IMR-90 (cell line): ENCODE data around the gene MYLK4. TPM values are rescaled to one million over a fixed set of nuclear protein-coding genes. Genes with fewer than 3 reads are reported as not detected.

ENCODE experiments used
- ATAC-seq: fragments of 200-7000 bp; cut with Tn5 transposase; 2 replicates; pipeline ENCODE4 v1.9.1; 2020; ENCODE audit warnings: low read depth, mild to moderate bottlenecking, moderate library complexity
- BruUV-seq: library from RNA; stranded (reverse); fragments of 400-500 nt; replicated peaks from 2 replicates; lab custom pipeline; 2021; lab: Mats Ljungman, UMichigan
- CTCF ChIA-PET: fragments of 300-600 bp; formaldehyde crosslinking; extraction: SDS; loops from one replicate; lab custom pipeline; 2021; ENCODE audit warnings: antibody characterized with exemption; lab: Yijun Ruan, JAX
- POLR2A ChIA-PET: fragments of 300-600 bp; sonication (Branson Sonifier 250); formaldehyde crosslinking; loops from one replicate; lab custom pipeline; 2022; ENCODE audit warnings: antibody characterized with exemption; ENCODE audit not compliant: unreplicated experiment; lab: Charles Lee
- DNase-seq: peaks from one replicate; pipeline ENCODE4 v3.0.0; 2013
- H2AFZ ChIP-seq: replicated peaks from 2 replicates; pipeline ENCODE3; 2013; ENCODE audit warnings: low read length, mild to moderate bottlenecking; ENCODE audit not compliant: poor library complexity
- H2AK5ac ChIP-seq: 2 replicates; pipeline ENCODE4 v1.6.1; 2013; ENCODE audit warnings: low read depth, low read length, inconsistent platforms
- H2AK9ac ChIP-seq: replicated peaks from 2 replicates; pipeline ENCODE3; 2013; ENCODE audit warnings: mild to moderate bottlenecking, low read depth, low read length, moderate library complexity; ENCODE audit not compliant: poor library complexity
- H2BK120ac ChIP-seq: 2 replicates; pipeline ENCODE4 v1.6.1; 2013; ENCODE audit warnings: low read depth, low read length, inconsistent platforms
- H2BK15ac ChIP-seq: 3 replicates; pipeline ENCODE4 v1.6.1; 2013; ENCODE audit warnings: low read depth, low read length, inconsistent platforms
- H2BK20ac ChIP-seq: 2 replicates; pipeline ENCODE4 v1.6.1; 2013; ENCODE audit warnings: low read depth, mild to moderate bottlenecking, inconsistent platforms, low read length, moderate library complexity
- H2BK5ac ChIP-seq: 2 replicates; pipeline ENCODE4 v1.6.1; 2013; ENCODE audit warnings: mild to moderate bottlenecking, low read depth, low read length, inconsistent platforms; ENCODE audit not compliant: poor library complexity, severe bottlenecking
- H3K14ac ChIP-seq: replicated peaks from 2 replicates; pipeline ENCODE4 v1.6.1; 2013; ENCODE audit warnings: low read depth, low read length, inconsistent platforms
- H3K18ac ChIP-seq: 2 replicates; pipeline ENCODE4 v1.6.1; 2013; ENCODE audit warnings: low read depth, low read length, control low read depth
- H3K23ac ChIP-seq: 2 replicates; pipeline ENCODE4 v1.6.1; 2013; ENCODE audit warnings: low read depth, low read length, inconsistent platforms
- H3K27ac ChIP-seq: 2 replicates; pipeline ENCODE4 v1.5.1; 2013; ENCODE audit warnings: mild to moderate bottlenecking, control low read depth, low read length; ENCODE audit not compliant: insufficient read depth
- H3K27me3 ChIP-seq: 2 replicates; pipeline ENCODE4 v1.6.1; 2013; ENCODE audit warnings: low read length; ENCODE audit not compliant: control insufficient read depth, insufficient read depth
- H3K36me3 ChIP-seq: 2 replicates; pipeline ENCODE4 v1.6.1; 2013; ENCODE audit warnings: low read length, mixed read lengths; ENCODE audit not compliant: control insufficient read depth, insufficient read depth
- H3K4ac ChIP-seq: 2 replicates; pipeline ENCODE4 v1.6.1; 2013; ENCODE audit warnings: low read depth, low read length, inconsistent platforms
- H3K4me1 ChIP-seq: 2 replicates; pipeline ENCODE4 v1.6.1; 2013; ENCODE audit warnings: low read length, mixed read lengths; ENCODE audit not compliant: control insufficient read depth, insufficient read depth
- H3K4me2 ChIP-seq: 2 replicates; pipeline ENCODE4 v1.6.1; 2013; ENCODE audit warnings: low read depth, mild to moderate bottlenecking, control low read depth, low read length, moderate library complexity
- H3K4me3 ChIP-seq: 2 replicates; pipeline ENCODE4 v1.5.1; 2013; ENCODE audit warnings: low read depth, mild to moderate bottlenecking, control low read depth, low read length, moderate library complexity; ENCODE audit not compliant: insufficient read depth
- H3K56ac ChIP-seq: 2 replicates; pipeline ENCODE4 v1.6.1; 2013; ENCODE audit warnings: low read length, inconsistent platforms; ENCODE audit not compliant: insufficient read depth; ENCODE audit errors: extremely low read depth
- H3K79me1 ChIP-seq, 2 experiments: 2 replicates each; pipeline ENCODE4 v1.6.1; 2013; ENCODE audit warnings: low read length in 2 of 2, inconsistent platforms in 1 of 2, low read depth in 1 of 2
- H3K9ac ChIP-seq: 2 replicates; pipeline ENCODE4 v1.6.1; 2013; ENCODE audit warnings: low read depth, low read length, control low read depth
- H3K9me1 ChIP-seq: 2 replicates; pipeline ENCODE4 v1.6.1; 2013; ENCODE audit warnings: low read length, inconsistent platforms; ENCODE audit not compliant: insufficient read depth
- H3K9me3 ChIP-seq: 2 replicates; pipeline ENCODE4 v1.6.1; 2013; ENCODE audit warnings: low read length; ENCODE audit not compliant: control insufficient read depth, insufficient read depth
- H4K20me1 ChIP-seq: 2 replicates; pipeline ENCODE4 v1.6.1; 2013; ENCODE audit warnings: low read length, inconsistent platforms; ENCODE audit not compliant: insufficient read depth
- H4K5ac ChIP-seq: 2 replicates; pipeline ENCODE4 v1.6.1; 2013; ENCODE audit warnings: mild to moderate bottlenecking, low read depth, low read length, control low read depth
- H4K8ac ChIP-seq, 2 experiments: 2 replicates each; pipeline ENCODE4 v1.6.1; 2013; ENCODE audit warnings: low read depth in 2 of 2, low read length in 2 of 2, control low read depth in 1 of 2, inconsistent platforms in 1 of 2
- H4K91ac ChIP-seq: 2 replicates; pipeline ENCODE4 v1.6.1; 2013; ENCODE audit warnings: low read depth, low read length, inconsistent platforms; ENCODE audit not compliant: insufficient read depth
- BHLHE40 ChIP-seq: fragments of 150-350 bp; IDR thresholded peaks from 2 replicates; pipeline ENCODE4 v1.6.1; 2016; ENCODE audit warnings: mild to moderate bottlenecking, low read depth, low read length
- WGBS, 2 experiments: methylation state at CpG; one replicate each; pipeline versions ENCODE4 v1.1.5 to v1.1.7; 2013; ENCODE audit warnings: missing lambda C conversion rate in 2 of 2; ENCODE audit not compliant: insufficient read length in 1 of 2; ENCODE audit errors: extremely low coverage in 2 of 2; 5-methylcytosine and 5-hydroxymethylcytosine counted together
- dilution Hi-C: fragments of 300-500 bp; cut with HindIII; formaldehyde crosslinking; loops from one replicate; pipeline ENCODE4 v1.14.3; 2018; ENCODE audit warnings: low sequenced_read_pairs; ENCODE audit not compliant: unreplicated experiment
- in situ Hi-C: fragments of 300-500 bp; cut with MboI; formaldehyde crosslinking; loops from 3 replicates; pipeline ENCODE4 v1.14.3; 2019; ENCODE audit warnings: low sequenced_read_pairs, inconsistent platforms, mixed read lengths
- intact Hi-C: fragments of 100-400 bp; cut with micrococcal nuclease; formaldehyde crosslinking; loops from 2 replicates; pipeline ENCODE4 v1.10.0; 2022
- polyA plus RNA-seq, 3 experiments: library from polyadenylated mRNA; depleted of rRNA; stranded (reverse); fragments of >200 nt; gene quantifications; 2 replicates each; pipeline ENCODE4 v1.2.3, GENCODE V29; 2012; ENCODE audit warnings: low replicate concordance in 1 of 3
- total RNA-seq: library from RNA; depleted of rRNA; stranded (reverse); fragments of >200 nt; gene quantifications from 2 replicates; pipeline ENCODE4 v1.2.3, GENCODE V29; 2012

MYLK4 gene
- total and polyA plus RNA-seq, 2 of the 4 experiments (the other 2 are of a cell fraction): under 0.01 to 0.07 TPM

DNA sequence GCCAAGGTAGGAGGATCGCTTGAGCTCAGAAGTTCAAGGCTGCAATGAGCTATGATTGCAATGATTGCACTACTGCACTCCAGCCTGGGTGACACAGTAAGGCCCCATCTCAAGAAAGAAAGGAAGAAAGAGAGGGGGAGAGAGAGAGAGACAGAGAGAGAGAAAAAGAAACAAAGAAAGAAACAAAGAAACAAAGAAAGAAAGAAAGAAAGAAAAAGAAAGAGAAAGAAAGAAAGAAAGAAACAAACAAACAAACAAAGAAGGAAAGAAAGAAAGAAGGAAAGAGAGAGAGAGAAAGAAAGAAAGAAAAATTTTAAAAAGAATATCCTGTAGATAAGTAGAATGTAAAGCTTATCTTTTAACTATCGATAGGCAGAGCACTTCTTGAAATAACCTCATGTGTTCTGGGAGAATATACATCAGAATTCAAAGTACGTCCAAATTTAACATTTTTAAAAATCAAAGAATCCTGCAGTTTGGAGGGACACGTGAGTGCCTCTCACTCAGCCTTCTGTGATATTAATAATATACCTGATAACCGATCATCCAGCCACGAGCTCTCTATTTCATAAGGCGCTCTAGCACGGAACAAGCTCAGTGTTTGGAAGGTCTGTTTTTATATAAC, 25.2 kb downstream of the MYLK4 start:
- Histone ChIP-seq H2BK15ac (no peak overlapping the region; the same call in 2 of the 3 replicates), H2AK9ac (no peak overlapping the region), H4K91ac (no peak overlapping the region), H4K20me1 (no peaks in the 10 kb centered on the region), H2BK20ac (no peak overlapping the region), H3K36me3 (no peaks in the 10 kb centered on the region), H3K4me1 (no peaks in the 10 kb centered on the region), H3K4me3 (no peak overlapping the region), H3K14ac (no peak overlapping the region), H3K56ac (no peak overlapping the region), H2AK5ac (no peak overlapping the region), H2AFZ (no peak overlapping the region), H3K4ac (no peak overlapping the region), H2BK120ac (no peak overlapping the region), H4K8ac (peak overlapping the region; percentile 62 to 65; a peak in 2 of 4 replicates), H4K5ac (peak overlapping the region; percentile 80; the same call in 1 of the 2 replicates), H3K23ac (no peak overlapping the region), H3K9me1 (no peaks in the 10 kb centered on the region), H3K79me1 (no peaks in the 10 kb centered on the region), H3K27me3 (no peaks in the 10 kb centered on the region), H3K27ac (no peak overlapping the region), H2BK5ac (no peak overlapping the region), H3K9ac (no peak overlapping the region), H3K18ac (no peak overlapping the region; the same call in 1 of the 2 replicates), H3K9me3 (no peaks in the 10 kb centered on the region), H3K4me2 (no peak overlapping the region)
- in situ Hi-C loops (no loop called here), dilution Hi-C loops (no loop called here), intact Hi-C loops (no loop called here)
- DNase-seq (no peak), ATAC-seq (no peak)
- no peak for TF ChIP-seq BHLHE40
- no TSS peak for BruUV-seq
- ChIA-PET POLR2A (no interaction called here), CTCF (interaction anchor here (0.6 to 1.6 kb wide), 2 partner anchors 20 to 25 kb away, joined by 3 to 5 read pairs; partner anchors contain the start of gene MYLK4)
- WGBS, 2 experiments: no CpG with 5 or more reads among the region's 8 CpGs
